ENCODE data around the gene DPYSL5. TPM values are rescaled to one million over a fixed set of nuclear protein-coding genes. Genes with fewer than 3 reads are reported as not detected.

DPYSL5 gene
- total and polyA plus RNA-seq, 2 donors (not counting 3 experiments of a cell fraction or from before 2014, with no cell fraction given) = not detected

DNA sequence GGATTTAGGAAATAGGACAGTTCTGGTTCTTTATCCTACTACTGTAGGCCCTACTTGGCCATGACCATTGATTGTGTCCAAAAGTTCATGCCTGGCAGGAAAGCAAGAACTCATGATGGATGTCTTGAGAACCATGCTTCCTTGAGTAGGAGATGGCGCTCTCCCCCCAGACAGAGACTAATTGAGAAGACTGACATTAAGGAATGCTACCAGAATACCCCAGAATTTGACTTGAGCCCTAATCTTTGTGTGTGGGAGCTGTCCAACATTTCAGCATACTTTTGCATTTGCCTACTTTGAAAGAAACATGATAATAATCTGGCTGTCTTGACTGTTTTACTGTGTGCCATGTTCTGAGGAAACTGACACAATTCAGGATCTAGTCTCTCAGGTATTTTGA lies 145.8 kb downstream of the DPYSL5 start:
- BruUV-seq (replicated peaks) = no TSS peak
- Histone ChIP-seq H3K9ac (replicated peaks; ENCODE audit: extremely low read depth, insufficient read depth, low read length) (no peak overlapping the region), H3K4me3 (replicated peaks in 1 of 3; ENCODE audit: insufficient read depth in 1 of 3, low read depth in 1 of 3, low read length in 3 of 3) (no peak overlapping the region), H3K4me2 (ENCODE audit: insufficient read depth, low read length) (no peak overlapping the region), H3K4me1 (ENCODE audit: control insufficient read depth, extremely low read depth, insufficient read depth, low read length) (peaks cover 7% of the 10 kb centered on the region), H2AFZ (ENCODE audit: low read depth, low read length) (no peak overlapping the region), H3K36me3 (ENCODE audit: control insufficient read depth in 2 of 2, extremely low read depth in 1 of 2, insufficient read depth in 2 of 2, low read length in 2 of 2) (no peaks in the 10 kb centered on the region), H3K79me2 (ENCODE audit: control insufficient read depth, insufficient read depth, low read length) (no peaks in the 10 kb centered on the region), H4K20me1 (replicated peaks; ENCODE audit: control insufficient read depth, extremely low read depth, insufficient read depth, low read length) (no peaks in the 10 kb centered on the region), H3K27me3 (ENCODE audit: control insufficient read depth in 2 of 2, insufficient read depth in 2 of 2, low read length in 2 of 2) (peaks cover 8 to 15% of the 10 kb centered on the region in 2 experiments), H3K27ac (ENCODE audit: insufficient read depth, low read depth, low read length) (no peak overlapping the region), H3K9me1 (replicated peaks; ENCODE audit: control insufficient read depth, extremely low read depth, insufficient read depth, low read length) (no peaks in the 10 kb centered on the region), H3K9me3 (replicated peaks; ENCODE audit: control insufficient read depth, insufficient read depth, low read length) (no peaks in the 10 kb centered on the region)
- ChIA-PET POLR2A (interaction anchor here (0.6 kb wide), 2 partner anchors 22 to 23 kb away, joined by 4 read pairs; no protein-coding TSS in a partner anchor), CTCF (interaction anchor here (1.0 to 3.7 kb wide), 8 partner anchors 10 to 148 kb away, joined by 3 to 17 read pairs (median 4); no protein-coding TSS in a partner anchor)
- dilution Hi-C loops (cut with MboI; ENCODE audit: extremely low pct_ligation_motif_present, low sequenced_read_pairs) (no loop called here), intact Hi-C loops (cut with micrococcal nuclease) (no loop called here)
- FAIRE-seq (no peak), DNase-seq (ENCODE audit: low read depth, low spot score) (no peak)
- TF ChIP-seq POLR2A (IDR thresholded peaks at IDR 0.05; ENCODE audit: low read depth, low read length) (no peak), EZH2 (IDR thresholded peaks at IDR 0.05; ENCODE audit: borderline replicate concordance, low read depth, low read length, severe bottlenecking) (no peak), MYC (IDR thresholded peaks at IDR 0.05; ENCODE audit: low read depth, low read length) (no peak), MAX (IDR thresholded peaks at IDR 0.05; ENCODE audit: insufficient read depth, insufficient read length) (no peak), GATA2 (IDR thresholded peaks at IDR 0.05; ENCODE audit: insufficient read depth, insufficient read length, low read depth, low read length) (no peak), FOS (IDR thresholded peaks at IDR 0.05; ENCODE audit: borderline replicate concordance, insufficient read depth, low read length) (no peak), JUN (IDR thresholded peaks at IDR 0.05; ENCODE audit: borderline replicate concordance, insufficient read depth, insufficient read length, low read depth) (no peak), POLR2AphosphoS5 (IDR thresholded peaks at IDR 0.05; ENCODE audit: insufficient read depth, low read depth, low read length) (no peak)
- TF ChIP-seq, protein P1, sequence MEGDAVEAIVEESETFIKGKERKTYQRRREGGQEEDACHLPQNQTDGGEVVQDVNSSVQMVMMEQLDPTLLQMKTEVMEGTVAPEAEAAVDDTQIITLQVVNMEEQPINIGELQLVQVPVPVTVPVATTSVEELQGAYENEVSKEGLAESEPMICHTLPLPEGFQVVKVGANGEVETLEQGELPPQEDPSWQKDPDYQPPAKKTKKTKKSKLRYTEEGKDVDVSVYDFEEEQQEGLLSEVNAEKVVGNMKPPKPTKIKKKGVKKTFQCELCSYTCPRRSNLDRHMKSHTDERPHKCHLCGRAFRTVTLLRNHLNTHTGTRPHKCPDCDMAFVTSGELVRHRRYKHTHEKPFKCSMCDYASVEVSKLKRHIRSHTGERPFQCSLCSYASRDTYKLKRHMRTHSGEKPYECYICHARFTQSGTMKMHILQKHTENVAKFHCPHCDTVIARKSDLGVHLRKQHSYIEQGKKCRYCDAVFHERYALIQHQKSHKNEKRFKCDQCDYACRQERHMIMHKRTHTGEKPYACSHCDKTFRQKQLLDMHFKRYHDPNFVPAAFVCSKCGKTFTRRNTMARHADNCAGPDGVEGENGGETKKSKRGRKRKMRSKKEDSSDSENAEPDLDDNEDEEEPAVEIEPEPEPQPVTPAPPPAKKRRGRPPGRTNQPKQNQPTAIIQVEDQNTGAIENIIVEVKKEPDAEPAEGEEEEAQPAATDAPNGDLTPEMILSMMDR (IDR thresholded peaks at IDR 0.05; ENCODE audit: extremely low read depth in 1 of 2, insufficient read depth in 1 of 2, low read depth in 1 of 2, low read length in 2 of 2) = no peak
